ENCODE results near the gene IL19. TPM values are rescaled to one million over a fixed set of nuclear protein-coding genes. Genes with fewer than 3 reads are reported as not detected.
A peak's percentile ranks its signal among the peaks of the same experiment; 100 is the strongest.

The IL19 gene
- total RNA-seq (2014; rRNA removed; shearing (Covaris generic); ENCODE audit: low replicate concordance), result not detected in 2 replicates

GRCh38 chr1:206770531-206771337, at the start of gene IL19:
Gene IL19 (plus strand): TSS chr1:206770773. CDS start chr1:206836663, 65,890 bp downstream.
- no peak for DNase-seq (ENCODE audit: low read depth)

GRCh38 chr1:206721454-206721853, 49.1 kb upstream of the IL19 start:
- in situ Hi-C loops (cut with HindIII; ENCODE audit: low pct_unique_long_range_greater_than_20kb, low sequenced_read_pairs), result loop anchor here (5.0 kb wide), 1 partner anchor 89 kb away; no protein-coding TSS in a partner anchor
- DNase-seq (ENCODE audit: low read depth), result no peak

More at GRCh38 chr1:206770531-206771337, at the start of gene IL19:
- in situ Hi-C loops (cut with HindIII; ENCODE audit: low pct_unique_long_range_greater_than_20kb, low sequenced_read_pairs), result no loop called here

GRCh38 chr1:206722751-206723461, 47.7 kb upstream of the IL19 start:
- no peak for DNase-seq (ENCODE audit: low read depth)
- in situ Hi-C loops (cut with HindIII; ENCODE audit: low pct_unique_long_range_greater_than_20kb, low sequenced_read_pairs), result loop anchor here (5.0 kb wide), 1 partner anchor 91 kb away; no protein-coding TSS in a partner anchor

- no peak for DNase-seq (ENCODE audit: low read depth)
Measured at GRCh38 chr1:206723462-206723804, 47.1 kb upstream of the IL19 start.

GRCh38 chr1:206723805-206724472, 46.6 kb upstream of the IL19 start:
- DNase-seq (ENCODE audit: low read depth), result peak; percentile 64
- in situ Hi-C loops (cut with HindIII; ENCODE audit: low pct_unique_long_range_greater_than_20kb, low sequenced_read_pairs), result loop anchor here (5.0 kb wide), 1 partner anchor 92 kb away; no protein-coding TSS in a partner anchor

More at GRCh38 chr1:206723462-206723804, 47.1 kb upstream of the IL19 start:
- in situ Hi-C loops (cut with HindIII; ENCODE audit: low pct_unique_long_range_greater_than_20kb, low sequenced_read_pairs), result loop anchor here (5.0 kb wide), 1 partner anchor 91 kb away; no protein-coding TSS in a partner anchor

- in situ Hi-C loops (cut with HindIII; ENCODE audit: low pct_unique_long_range_greater_than_20kb, low sequenced_read_pairs), result no loop called here
- DNase-seq (ENCODE audit: low read depth), result no peak
Measured at GRCh38 chr1:206725109-206725963, 45.2 kb upstream of the IL19 start.

GRCh38 chr1:206727981-206728696, 42.4 kb upstream of the IL19 start:
- in situ Hi-C loops (cut with HindIII; ENCODE audit: low pct_unique_long_range_greater_than_20kb, low sequenced_read_pairs), result no loop called here
- no peak for DNase-seq (ENCODE audit: low read depth)

- no peak for DNase-seq (ENCODE audit: low read depth)
- in situ Hi-C loops (cut with HindIII; ENCODE audit: low pct_unique_long_range_greater_than_20kb, low sequenced_read_pairs), result no loop called here
Measured at GRCh38 chr1:206728697-206728987, 41.9 kb upstream of the IL19 start.

GRCh38 chr1:206729050-206729449, 41.5 kb upstream of the IL19 start:
- in situ Hi-C loops (cut with HindIII; ENCODE audit: low pct_unique_long_range_greater_than_20kb, low sequenced_read_pairs), result no loop called here
- no peak for DNase-seq (ENCODE audit: low read depth)

GRCh38 chr1:206729507-206729906, 41.1 kb upstream of the IL19 start:
- no peak for DNase-seq (ENCODE audit: low read depth)
- in situ Hi-C loops (cut with HindIII; ENCODE audit: low pct_unique_long_range_greater_than_20kb, low sequenced_read_pairs), result no loop called here

GRCh38 chr1:206732508-206732907, 38.1 kb upstream of the IL19 start:
- no peak for DNase-seq (ENCODE audit: low read depth)
- in situ Hi-C loops (cut with HindIII; ENCODE audit: low pct_unique_long_range_greater_than_20kb, low sequenced_read_pairs), result no loop called here

- no peak for DNase-seq (ENCODE audit: low read depth)
- in situ Hi-C loops (cut with HindIII; ENCODE audit: low pct_unique_long_range_greater_than_20kb, low sequenced_read_pairs), result no loop called here
Measured at GRCh38 chr1:206732992-206733391, 37.6 kb upstream of the IL19 start.

GRCh38 chr1:206734499-206735142, 36.0 kb upstream of the IL19 start:
- no peak for DNase-seq (ENCODE audit: low read depth)
- in situ Hi-C loops (cut with HindIII; ENCODE audit: low pct_unique_long_range_greater_than_20kb, low sequenced_read_pairs), result no loop called here

GRCh38 chr1:206735553-206736031, 35.0 kb upstream of the IL19 start:
- in situ Hi-C loops (cut with HindIII; ENCODE audit: low pct_unique_long_range_greater_than_20kb, low sequenced_read_pairs), result no loop called here
- no peak for DNase-seq (ENCODE audit: low read depth)

- in situ Hi-C loops (cut with HindIII; ENCODE audit: low pct_unique_long_range_greater_than_20kb, low sequenced_read_pairs), result no loop called here
Measured at GRCh38 chr1:206736878-206737728, 33.5 kb upstream of the IL19 start.

GRCh38 chr1:206737729-206738201, 32.8 kb upstream of the IL19 start:
- no peak for DNase-seq (ENCODE audit: low read depth)
- in situ Hi-C loops (cut with HindIII; ENCODE audit: low pct_unique_long_range_greater_than_20kb, low sequenced_read_pairs), result no loop called here

More at GRCh38 chr1:206736878-206737728, 33.5 kb upstream of the IL19 start:
- DNase-seq (ENCODE audit: low read depth), result no peak

Measured in Caki2 (cell line).